Tibial nerve (tissue), 3 donors: ENCODE results near the gene POLA1.

Experiments used
- CTCF ChIP-seq, 5 experiments: fragments of 200-600 bp in 3 of 5; fragments of 450-650 bp in 2 of 5; sonication (generic) in 3 of 5; IDR thresholded peaks; one replicate each; pipeline ENCODE4 v1.5.1; 2016 to 2019; ENCODE audit warnings: antibody characterized with exemption in 5 of 5, mild to moderate bottlenecking in 3 of 5, moderate library complexity in 2 of 5
- POLR2A ChIP-seq, 2 donors: fragments of 450-650 bp; IDR thresholded peaks; one replicate each; pipeline ENCODE4 v1.6.1; 2017; ENCODE audit warnings: antibody characterized with exemption in 2 of 2, mild to moderate bottlenecking in 2 of 2, moderate library complexity in 2 of 2

- TF ChIP-seq CTCF (IDR thresholded peaks at IDR 0.05), result no peak
- no peak for TF ChIP-seq POLR2A (IDR thresholded peaks at IDR 0.05)
Observed at GRCh38 chrX:25039036-25039435, 345.3 kb downstream of the POLA1 start.
